BE2C (cell line): Measurements from ENCODE around the gene GPR108.

Experiments used
- DNase-seq: peaks from one replicate; pipeline ENCODE4 v3.0.0-alpha.2; 2020
- H3K27me3 ChIP-seq: fragments of 250-450 bp; sonication (Bioruptor Pico); 2 replicates; pipeline ENCODE4 v1.5.1; 2020; ENCODE audit warnings: mild to moderate bottlenecking
- H3K36me3 ChIP-seq: fragments of 250-450 bp; sonication (Bioruptor Pico); 2 replicates; pipeline ENCODE4 v1.5.1; 2020; ENCODE audit warnings: mild to moderate bottlenecking
- H3K4me1 ChIP-seq: fragments of 250-450 bp; sonication (Bioruptor Pico); 2 replicates; pipeline ENCODE4 v1.5.1; 2020
- H3K4me3 ChIP-seq: 2 replicates; pipeline ENCODE4 v1.5.1; 2011; ENCODE audit warnings: low read depth, low read length
- H3K9me3 ChIP-seq: fragments of 250-450 bp; sonication (Bioruptor Pico); 2 replicates; pipeline ENCODE4 v1.5.1; 2020
- CTCF ChIP-seq: IDR thresholded peaks from 2 replicates; pipeline ENCODE4 v1.5.1; 2012; ENCODE audit warnings: mild to moderate bottlenecking, low read depth, low read length

The GPR108 gene

GRCh38 chr19:6761053-6761676, 23.8 kb upstream of the GPR108 start:
- TF ChIP-seq CTCF = no peak
- Histone ChIP-seq H3K4me3 (no peak overlapping the region), H3K36me3 (no peaks in the 10 kb centered on the region), H3K27me3 (no peaks in the 10 kb centered on the region), H3K4me1 (no peaks in the 10 kb centered on the region), H3K9me3 (no peaks in the 10 kb centered on the region; the same call in 1 of the 2 replicates)
- DNase-seq = peak; percentile 55

DNA sequence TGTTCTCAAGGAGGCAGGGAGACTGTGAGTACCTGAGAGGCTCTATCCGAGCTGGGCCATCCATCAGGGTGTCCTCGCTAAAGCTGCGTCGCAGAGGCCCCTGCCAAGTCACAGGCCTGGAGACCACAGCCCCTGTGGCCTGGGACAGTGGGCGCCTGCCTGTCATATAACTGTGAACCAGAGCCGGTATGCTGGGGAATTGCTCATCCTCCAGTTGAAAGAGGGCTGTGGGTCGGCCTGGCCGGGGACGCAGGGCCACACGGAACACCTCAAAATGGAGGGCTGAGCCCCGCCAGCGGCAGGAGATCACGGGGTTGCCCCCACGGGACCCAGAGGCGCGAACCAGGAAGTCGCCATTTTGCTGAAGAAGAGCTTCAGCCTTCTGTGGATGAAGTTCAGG, 23.2 kb upstream of the GPR108 start:
- no peaks in the 10 kb centered on the region for H3K36me3 ChIP-seq
- no peak overlapping the region for H3K4me3 ChIP-seq

DNA sequence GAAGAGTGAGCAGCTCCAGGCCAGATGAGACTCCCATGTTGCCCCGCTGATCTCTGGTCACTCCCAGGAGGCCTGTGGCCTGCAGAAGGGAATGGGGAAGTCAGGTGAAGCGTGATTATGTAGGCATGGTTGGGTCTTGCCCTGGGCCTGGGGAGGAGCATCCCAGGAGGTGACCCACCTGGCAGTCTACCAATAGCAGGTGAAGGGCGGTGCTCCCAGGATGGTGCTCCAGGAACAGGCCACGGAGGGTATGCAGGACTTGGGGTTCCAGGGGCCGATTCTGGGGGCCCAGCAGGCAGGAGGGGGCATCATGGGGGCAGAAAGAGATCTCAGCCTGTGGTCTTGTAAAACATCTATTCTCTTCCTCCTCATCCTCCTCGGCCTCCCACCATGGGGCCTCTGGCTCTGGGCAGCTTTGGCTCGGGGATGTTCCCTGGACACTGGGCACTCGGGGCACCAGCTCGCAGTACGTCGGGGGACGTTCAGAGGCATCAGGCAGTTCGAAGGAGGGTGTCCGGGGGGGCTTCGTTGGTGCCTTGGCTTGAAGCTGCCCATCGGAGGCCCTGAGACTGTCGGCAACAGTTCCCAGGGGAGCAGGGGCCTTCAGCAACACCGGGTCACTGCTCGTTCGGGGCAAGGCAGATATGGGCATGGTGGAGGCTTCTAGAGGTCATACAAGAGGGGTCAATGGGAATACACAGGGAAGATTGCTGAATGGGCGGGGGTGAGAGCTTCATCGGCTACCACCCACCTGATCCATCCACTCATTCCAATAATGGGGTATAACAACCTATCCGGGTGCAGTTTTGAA, 17.5 kb upstream of the GPR108 start:
- Histone ChIP-seq H3K27me3 (no peaks in the 10 kb centered on the region), H3K9me3 (no peaks in the 10 kb centered on the region), H3K4me1 (no peaks in the 10 kb centered on the region), H3K36me3 (no peaks in the 10 kb centered on the region), H3K4me3 (no peak overlapping the region)
- DNase-seq = no peak
- no peak for TF ChIP-seq CTCF

More for the DNA sequence above, 23.2 kb upstream of the GPR108 start:
- H3K27me3 ChIP-seq = no peaks in the 10 kb centered on the region
- no peak for TF ChIP-seq CTCF
- H3K9me3 ChIP-seq = no peaks in the 10 kb centered on the region; the same call in 1 of the 2 replicates
- H3K4me1 ChIP-seq = no peaks in the 10 kb centered on the region
- DNase-seq = no peak

GRCh38 chr19:6754136-6754535, 16.8 kb upstream of the GPR108 start:
- Histone ChIP-seq H3K36me3 (no peaks in the 10 kb centered on the region), H3K27me3 (no peaks in the 10 kb centered on the region), H3K9me3 (no peaks in the 10 kb centered on the region), H3K4me1 (no peaks in the 10 kb centered on the region), H3K4me3 (no peak overlapping the region)
- DNase-seq = no peak
- no peak for TF ChIP-seq CTCF

DNA sequence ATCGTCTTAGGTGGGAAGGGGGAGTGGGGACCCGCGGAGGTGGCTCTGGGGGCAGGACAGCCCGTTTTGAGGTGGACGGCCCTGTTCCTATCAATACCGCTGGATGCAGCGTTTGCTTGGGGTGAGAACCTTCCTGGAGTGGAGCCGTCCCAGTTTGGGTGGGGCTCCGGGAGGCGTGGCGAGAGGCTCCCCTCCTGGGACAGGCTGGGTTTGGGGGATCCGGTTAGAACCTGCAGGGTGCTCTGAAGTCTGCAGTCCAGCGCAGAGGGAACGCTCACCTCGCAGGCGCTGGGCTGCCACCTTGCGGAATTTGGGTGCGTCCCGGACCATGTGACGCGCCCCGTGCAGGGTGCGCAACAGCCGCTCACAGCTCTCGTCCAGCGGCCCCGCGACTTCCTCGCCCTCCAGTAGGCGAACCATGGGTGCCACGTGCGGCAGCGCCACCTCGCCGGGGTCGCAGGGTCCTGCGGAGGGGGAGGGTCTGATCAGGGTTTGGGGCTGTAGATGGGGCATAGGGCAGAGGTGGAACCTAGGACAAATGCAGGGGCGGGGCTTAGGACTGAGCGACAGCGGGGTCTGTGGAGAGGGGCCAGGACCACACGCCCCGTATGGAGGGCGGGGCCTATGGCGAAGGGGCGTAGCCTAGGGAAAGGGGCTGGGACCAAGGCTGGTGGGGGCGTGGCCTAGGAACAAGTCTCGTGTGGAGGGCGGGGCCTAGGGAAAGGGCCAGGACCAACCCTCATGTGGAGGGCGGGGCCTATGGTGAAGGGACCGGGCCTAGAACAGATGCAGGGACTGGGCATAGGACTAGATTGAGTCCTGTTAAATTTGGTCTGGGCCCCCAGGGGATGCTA, 16.0 kb upstream of the GPR108 start:
- TF ChIP-seq CTCF = peak; percentile 28; the same call in 1 of the 2 replicates
- peak; percentile 90 for DNase-seq
- Histone ChIP-seq H3K9me3 (no peaks in the 10 kb centered on the region), H3K36me3 (no peaks in the 10 kb centered on the region), H3K4me3 (peak overlapping the region; percentile 49), H3K27me3 (no peaks in the 10 kb centered on the region), H3K4me1 (no peaks in the 10 kb centered on the region)
